PFSK-1 (cell line): ENCODE measurements around the gene ABI1.

ENCODE experiments used
- POLR2AphosphoS5 ChIP-seq: IDR thresholded peaks from 2 replicates; pipeline ENCODE4 v1.6.1; 2012; ENCODE audit warnings: low read depth, mild to moderate bottlenecking, control low read depth, low read length, moderate library complexity
- SIN3A ChIP-seq: IDR thresholded peaks from 2 replicates; pipeline ENCODE4 v1.6.1; 2012; ENCODE audit warnings: mild to moderate bottlenecking, low read length, moderate library complexity, borderline replicate concordance; ENCODE audit not compliant: insufficient read depth
- TAF1 ChIP-seq: IDR thresholded peaks from 2 replicates; pipeline ENCODE4 v1.6.1; 2012; ENCODE audit warnings: low read length, control low read depth, borderline replicate concordance; ENCODE audit not compliant: insufficient read depth

DNA sequence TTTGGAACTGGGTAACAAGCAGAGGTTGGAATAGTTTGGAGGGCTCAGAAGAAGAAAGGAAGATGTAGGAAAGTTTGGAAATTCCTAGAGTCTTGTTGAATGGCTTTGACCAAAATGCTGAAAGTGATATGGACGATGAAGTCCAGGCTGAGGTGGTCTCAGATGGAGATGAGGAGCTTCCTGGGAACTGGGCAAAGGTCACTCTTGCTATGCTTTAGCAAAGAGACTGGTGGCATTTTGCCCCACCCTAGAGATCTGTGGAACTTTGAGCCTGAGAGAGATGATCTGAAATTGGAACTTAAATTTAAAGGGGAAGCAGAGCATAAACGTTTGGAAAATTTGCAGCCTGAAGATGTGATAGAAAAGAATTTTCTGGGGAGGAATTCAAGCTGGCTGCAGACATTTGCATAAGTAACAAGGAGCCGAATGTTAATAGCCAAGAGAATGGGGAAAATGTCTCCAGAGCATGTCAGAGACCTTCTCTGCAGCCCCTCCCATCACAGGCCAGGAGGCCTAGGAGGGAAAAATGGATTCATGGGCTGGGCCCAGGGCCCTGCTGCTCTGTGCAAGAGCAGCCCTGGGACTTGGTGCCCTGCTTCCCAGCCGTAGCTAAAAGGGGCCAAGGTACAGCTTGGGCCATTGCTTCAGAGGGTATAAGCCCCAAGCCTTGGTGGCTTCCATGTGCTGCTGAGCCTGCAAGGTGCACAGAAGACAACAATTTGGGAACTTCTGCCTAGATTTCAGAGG, 159.7 kb downstream of the ABI1 start:
- TF ChIP-seq POLR2AphosphoS5 (no peak), SIN3A (no peak), TAF1 (no peak)
